ENCODE measurements around the gene C1QTNF6.

Gene C1QTNF6

GRCh38 chr22:37192741-37193140, 4.7 kb upstream of the C1QTNF6 start:
- Histone ChIP-seq H3K27ac (no peak overlapping the region), H3K36me3 (replicated peaks) (no peaks in the 10 kb centered on the region), H3K27me3 (replicated peaks) (no peaks in the 10 kb centered on the region), H3K4me3 (ENCODE audit: low read depth, low read length) (no peak overlapping the region)
- no peak for TF ChIP-seq CTCF (IDR thresholded peaks at IDR 0.05; ENCODE audit: low read depth, low read length, missing control alignments)
- in situ Hi-C loops (cut with HindIII; ENCODE audit: low pct_ligation_motif_present, low sequenced_read_pairs) = no loop called here
- DNase-seq = no peak

GRCh38 chr22:37192204-37192603, 4.2 kb upstream of the C1QTNF6 start:
- no peak for DNase-seq
- H3K27ac ChIP-seq = no peak overlapping the region
- H3K36me3 ChIP-seq (replicated peaks) = no peaks in the 10 kb centered on the region
- H3K27me3 ChIP-seq (replicated peaks) = no peaks in the 10 kb centered on the region
- H3K4me3 ChIP-seq (ENCODE audit: low read depth, low read length) = no peak overlapping the region
- in situ Hi-C loops (cut with HindIII; ENCODE audit: low pct_ligation_motif_present, low sequenced_read_pairs) = no loop called here
- TF ChIP-seq CTCF (IDR thresholded peaks at IDR 0.05; ENCODE audit: low read depth, low read length, missing control alignments) = no peak

GRCh38 chr22:37190262-37190780, 2.3 kb upstream of the C1QTNF6 start:
- H3K36me3 ChIP-seq (replicated peaks) = no peaks in the 10 kb centered on the region
- no peak overlapping the region for H3K27ac ChIP-seq
- no peak for DNase-seq
- no peak overlapping the region for H3K4me3 ChIP-seq (ENCODE audit: low read depth, low read length)
- H3K27me3 ChIP-seq (replicated peaks) = no peaks in the 10 kb centered on the region
- no peak for TF ChIP-seq CTCF (IDR thresholded peaks at IDR 0.05; ENCODE audit: low read depth, low read length, missing control alignments)
- in situ Hi-C loops (cut with HindIII; ENCODE audit: low pct_ligation_motif_present, low sequenced_read_pairs) = no loop called here

- Histone ChIP-seq H3K27me3 (replicated peaks) (no peaks in the 10 kb centered on the region), H3K4me3 (ENCODE audit: low read depth, low read length) (no peak overlapping the region), H3K27ac (no peak overlapping the region), H3K36me3 (replicated peaks) (no peaks in the 10 kb centered on the region)
- in situ Hi-C loops (cut with HindIII; ENCODE audit: low pct_ligation_motif_present, low sequenced_read_pairs) = no loop called here
- no peak for DNase-seq
- TF ChIP-seq CTCF (IDR thresholded peaks at IDR 0.05; ENCODE audit: low read depth, low read length, missing control alignments) = no peak
These were observed 937 bp upstream of the C1QTNF6 start for GRCh38 chr22:37188901-37189466.

- Histone ChIP-seq H3K36me3 (replicated peaks) (no peaks in the 10 kb centered on the region), H3K4me3 (ENCODE audit: low read depth, low read length) (peak overlapping the region; percentile 55), H3K27me3 (replicated peaks) (no peaks in the 10 kb centered on the region), H3K27ac (peak overlapping the region; percentile 27)
- DNase-seq = no peak
- in situ Hi-C loops (cut with HindIII; ENCODE audit: low pct_ligation_motif_present, low sequenced_read_pairs) = no loop called here
- TF ChIP-seq CTCF (IDR thresholded peaks at IDR 0.05; ENCODE audit: low read depth, low read length, missing control alignments) = no peak
These were observed 526 bp downstream of the C1QTNF6 start for GRCh38 chr22:37187552-37187890.

- H3K4me3 ChIP-seq (ENCODE audit: low read depth, low read length) = peak overlapping the region; percentile 55
- H3K36me3 ChIP-seq (replicated peaks) = no peaks in the 10 kb centered on the region
- H3K27me3 ChIP-seq (replicated peaks) = no peaks in the 10 kb centered on the region
- no peak for DNase-seq
- in situ Hi-C loops (cut with HindIII; ENCODE audit: low pct_ligation_motif_present, low sequenced_read_pairs) = no loop called here
- no peak for TF ChIP-seq CTCF (IDR thresholded peaks at IDR 0.05; ENCODE audit: low read depth, low read length, missing control alignments)
- peak overlapping the region; percentile 27 for H3K27ac ChIP-seq
These were observed 987 bp downstream of the C1QTNF6 start for GRCh38 chr22:37186997-37187522.

Measured in brain microvascular endothelial cell (primary cell).